Endothelial cell of hepatic sinusoid (primary cell): ENCODE data around the gene ZSWIM8.
"Not testable (repeated sequence)": the region's sequence is repeated elsewhere in the genome, so short reads cannot be mapped to it uniquely, and the experiment has no call there.

Source experiments
- in situ Hi-C: cut with HindIII; loops from 2 replicates; pipeline ENCODE4 v1.10.0; 2017; ENCODE audit warnings: low sequenced_read_pairs

Gene ZSWIM8

DNA sequence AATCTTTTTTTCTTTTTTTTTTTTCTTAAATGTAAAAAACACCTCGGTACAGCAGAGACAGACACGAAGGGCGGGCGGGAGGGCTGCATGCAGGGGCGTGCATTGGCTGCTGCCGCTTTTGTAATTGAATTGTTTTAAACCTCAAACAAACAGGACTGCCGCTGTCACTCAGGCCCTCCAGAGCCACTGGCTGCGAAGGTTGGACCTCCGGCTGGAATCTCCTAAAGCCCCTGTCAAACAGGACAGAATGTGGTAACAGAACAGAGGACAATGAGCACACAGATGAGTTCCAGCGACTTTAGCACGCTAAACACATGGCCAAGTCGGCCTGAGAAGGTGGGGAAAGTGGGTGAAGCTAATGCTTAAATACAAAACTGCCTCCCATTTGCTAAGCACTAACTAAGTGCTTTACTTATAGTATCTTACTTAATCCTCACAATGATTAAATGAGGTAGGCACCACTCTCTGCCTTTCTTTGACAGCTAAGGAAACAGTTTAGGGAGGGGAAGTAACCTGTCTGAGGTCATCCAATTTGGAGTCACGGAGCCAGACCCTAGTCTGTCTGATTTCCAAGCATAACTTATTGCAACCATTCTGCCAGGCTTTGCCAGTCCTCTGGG lies 29.0 kb downstream of the ZSWIM8 start:
- in situ Hi-C loops = loop anchor here (5.0 kb wide), 1 partner anchor 33 kb away; no protein-coding TSS in a partner anchor

DNA sequence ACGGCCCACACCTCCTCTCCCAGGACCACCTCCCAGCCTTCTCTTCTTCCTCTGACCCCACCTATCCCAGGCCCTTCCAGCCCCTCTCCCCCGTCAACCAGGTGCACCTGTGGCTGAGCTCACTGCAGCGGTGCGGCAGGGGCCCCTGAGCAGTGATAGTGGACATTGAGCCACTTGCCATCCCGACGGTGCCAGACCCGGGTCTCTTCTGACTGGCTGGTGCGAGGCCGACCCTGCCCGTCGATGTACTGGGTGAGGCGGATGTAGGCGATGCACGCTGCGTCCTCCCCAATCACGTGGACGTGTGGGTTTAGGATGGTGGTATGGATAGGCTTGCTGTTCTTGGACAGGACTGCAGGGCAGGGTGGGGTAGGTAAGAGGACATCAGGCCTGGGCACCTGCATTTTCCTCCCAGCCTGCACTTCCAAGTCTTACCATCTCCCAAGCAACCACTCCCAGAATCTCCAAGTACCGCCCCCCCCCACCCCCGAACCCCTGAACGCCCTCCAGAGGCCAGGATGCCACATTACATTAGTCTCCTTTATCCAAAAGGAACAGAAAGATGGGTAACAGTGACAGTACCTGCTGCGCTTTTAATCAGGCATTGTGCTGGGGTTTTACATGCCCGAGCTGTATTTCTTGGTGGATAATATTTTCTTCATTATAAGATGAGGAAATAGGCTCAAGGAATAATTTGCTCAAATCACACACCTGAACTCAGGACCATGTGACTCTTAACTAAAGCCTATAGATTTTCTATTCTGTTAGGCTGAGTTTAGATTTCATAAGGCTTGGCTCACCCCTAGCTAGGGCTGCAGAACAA lies 29.7 kb downstream of the ZSWIM8 start:
- in situ Hi-C loops = loop anchor here (5.0 kb wide), 1 partner anchor 32 kb away; no protein-coding TSS in a partner anchor

GRCh38 chr10:73815719-73816030 lies 30.3 kb downstream of the ZSWIM8 start:
- in situ Hi-C loops = no loop called here

DNA sequence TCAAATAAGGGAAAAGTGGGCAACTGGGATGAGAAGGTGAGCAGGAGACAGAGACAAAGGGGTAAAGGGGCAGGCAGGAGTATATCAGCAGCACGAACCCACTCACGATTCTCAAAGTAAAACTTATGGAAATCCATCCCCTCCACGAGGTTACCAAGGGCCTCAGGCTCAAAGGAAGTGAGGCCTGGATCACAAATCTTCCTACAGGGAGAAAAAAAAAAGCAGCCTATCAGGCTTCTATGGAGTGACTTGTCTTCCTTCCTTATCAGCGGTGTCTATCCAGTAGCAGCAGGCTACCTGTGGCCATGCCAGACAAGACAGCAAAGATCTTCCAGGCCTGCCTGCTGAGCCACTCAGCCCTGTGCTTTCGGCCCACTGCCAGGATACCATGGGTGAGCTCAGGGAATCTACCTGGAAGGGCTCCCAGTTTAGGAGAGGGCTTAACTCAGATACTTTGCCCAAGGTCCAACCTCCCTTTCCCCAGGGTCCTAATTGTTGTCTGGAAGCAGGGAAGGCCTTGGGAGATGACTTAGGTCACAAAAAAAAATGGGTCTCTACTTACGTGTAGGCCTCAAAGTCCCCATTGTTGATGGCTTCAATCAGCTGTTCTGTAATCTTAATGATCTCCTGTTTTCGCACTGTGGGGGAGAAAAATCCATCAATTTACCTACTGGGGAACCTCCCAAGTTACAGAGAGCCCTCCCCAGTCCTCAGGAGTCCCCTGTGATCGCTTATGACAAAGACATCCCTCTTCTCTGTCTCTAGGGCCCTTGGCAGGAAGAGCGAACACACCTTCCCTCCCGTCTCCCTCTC lies 31.7 kb downstream of the ZSWIM8 start:
- in situ Hi-C loops = no loop called here

DNA sequence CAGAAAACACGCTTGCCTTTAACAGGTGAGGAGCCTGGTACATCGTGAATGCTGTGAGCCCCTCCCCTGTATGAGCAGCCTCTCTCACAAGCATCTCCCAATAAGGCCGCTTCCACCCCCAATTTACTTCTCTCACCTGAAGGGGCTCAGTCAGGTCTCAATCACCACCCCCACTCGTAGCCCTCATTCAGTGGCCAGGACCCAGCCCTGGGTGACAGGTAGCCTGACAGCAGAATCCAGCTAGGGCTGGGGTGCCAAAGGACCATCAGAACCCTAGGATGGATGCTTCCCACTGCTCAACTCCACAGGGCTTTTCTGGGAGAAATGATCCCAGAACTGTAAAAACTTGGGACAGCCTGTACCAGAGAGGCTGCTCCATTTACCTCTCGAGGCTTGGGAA lies 32.4 kb downstream of the ZSWIM8 start:
- in situ Hi-C loops = no loop called here

- in situ Hi-C loops = no loop called here
Observed at GRCh38 chr10:73818402-73818801, 33.0 kb downstream of the ZSWIM8 start.

GRCh38 chr10:73819081-73819480 lies 33.7 kb downstream of the ZSWIM8 start:
- in situ Hi-C loops = no loop called here

GRCh38 chr10:73819513-73820093 lies 34.2 kb downstream of the ZSWIM8 start:
- in situ Hi-C loops = no loop called here

GRCh38 chr10:73823391-73823790 lies 38.0 kb downstream of the ZSWIM8 start:
- in situ Hi-C loops = no loop called here

DNA sequence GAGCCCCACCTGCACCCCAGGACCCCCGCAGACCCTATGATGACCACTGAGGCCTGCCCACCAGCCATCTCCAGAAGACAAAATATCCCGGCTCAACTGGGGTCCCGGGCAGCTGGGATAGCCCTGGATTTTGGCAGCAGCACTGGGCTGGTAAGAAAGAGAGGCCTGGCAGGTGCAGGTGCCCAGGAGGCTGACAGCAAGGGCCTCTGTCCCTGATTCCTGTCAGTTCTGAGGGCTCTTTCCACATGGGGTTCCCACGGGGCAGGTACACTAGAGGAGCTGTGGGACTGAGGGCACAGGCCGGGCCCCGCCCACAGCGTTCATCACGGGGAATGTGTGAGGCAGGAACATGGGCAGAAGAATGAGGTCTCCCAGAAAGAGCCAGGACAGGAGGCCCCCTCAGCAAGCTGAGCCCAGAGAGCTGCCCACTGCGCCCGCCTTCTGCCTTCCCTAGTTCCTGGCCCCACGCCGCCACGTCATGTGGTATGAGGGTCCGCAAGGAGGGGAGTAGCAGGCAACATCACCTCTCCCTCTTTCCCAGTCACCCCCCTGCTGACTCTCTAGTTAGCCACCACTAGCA lies 38.8 kb downstream of the ZSWIM8 start:
- in situ Hi-C loops = no loop called here

DNA sequence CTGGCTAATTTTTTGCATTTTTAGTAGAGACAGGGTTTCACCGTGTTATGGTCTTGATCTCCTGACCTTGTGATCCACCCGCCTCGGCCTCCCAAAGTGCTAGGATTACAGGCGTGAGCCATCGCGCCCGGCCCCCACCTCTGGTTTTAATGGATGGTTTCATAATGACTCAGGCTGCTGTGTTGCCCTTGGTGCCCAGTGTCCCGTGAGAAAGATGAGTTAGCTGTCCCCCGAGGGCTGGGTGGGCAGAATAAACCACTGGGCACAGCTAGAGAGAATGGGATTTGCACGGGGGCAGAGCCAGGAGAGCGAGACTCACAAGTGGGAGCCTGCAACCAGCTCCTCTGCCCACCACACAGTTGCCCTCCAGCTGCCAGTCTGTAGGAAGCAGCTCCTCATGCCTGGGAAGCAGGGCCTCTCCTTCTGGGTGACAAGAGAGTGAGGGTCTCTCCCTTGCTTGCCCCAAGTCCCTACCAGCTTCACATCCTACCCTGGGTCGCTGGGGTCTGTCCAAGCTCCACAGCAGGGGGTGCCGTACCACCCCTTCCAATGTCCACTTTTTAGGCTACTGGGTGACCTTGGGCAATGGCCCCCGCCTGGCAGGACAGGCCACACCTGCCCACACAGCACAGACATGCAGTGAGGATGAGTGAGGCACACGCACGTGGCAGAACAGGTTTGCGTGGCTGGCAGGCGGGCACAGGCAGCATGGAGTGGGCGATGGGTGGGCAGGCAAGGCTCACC lies 42.1 kb downstream of the ZSWIM8 start:
- in situ Hi-C loops = no loop called here

DNA sequence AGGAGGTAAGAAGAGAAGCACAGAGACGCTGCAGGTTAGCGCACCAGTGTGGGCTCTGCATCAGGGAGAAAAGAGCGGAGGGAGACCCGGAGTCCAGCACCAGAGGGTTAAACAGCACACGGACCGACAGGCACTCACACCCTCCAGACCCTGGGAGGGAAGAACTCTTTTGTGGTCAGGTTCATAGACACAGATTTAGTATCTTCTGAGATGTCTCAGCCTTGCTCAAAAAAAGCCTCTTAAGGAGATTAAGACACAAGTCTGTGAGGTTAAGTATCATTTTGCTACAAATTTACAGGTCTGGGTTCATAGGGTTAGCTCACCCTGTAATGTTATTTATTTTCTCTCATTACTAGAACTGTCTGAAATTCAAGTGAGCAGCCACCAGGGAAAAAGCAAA lies 42.8 kb downstream of the ZSWIM8 start:
- in situ Hi-C loops = no loop called here

DNA sequence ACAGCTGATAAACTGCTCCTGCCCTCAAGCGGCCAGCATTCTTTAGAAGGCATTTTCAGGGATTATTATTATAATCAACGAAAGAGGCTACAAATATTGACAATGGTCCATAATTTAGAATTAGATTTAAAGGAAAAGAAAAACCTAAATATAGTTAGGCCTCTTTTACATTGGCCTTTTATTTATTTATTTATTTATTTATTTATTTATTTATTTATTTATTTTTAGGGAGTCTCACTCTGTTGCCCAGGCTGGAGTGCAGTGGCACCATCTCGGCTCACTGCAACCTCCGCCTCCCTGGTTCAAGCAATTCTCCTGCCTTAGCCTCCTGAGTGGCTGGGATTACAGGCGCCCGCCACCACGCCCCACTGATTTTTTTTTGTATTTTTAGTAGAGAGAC lies 43.7 kb downstream of the ZSWIM8 start:
- in situ Hi-C loops = not testable (repeated sequence)

- in situ Hi-C loops = no loop called here
Observed at GRCh38 chr10:73836427-73836980, 51.1 kb downstream of the ZSWIM8 start.

DNA sequence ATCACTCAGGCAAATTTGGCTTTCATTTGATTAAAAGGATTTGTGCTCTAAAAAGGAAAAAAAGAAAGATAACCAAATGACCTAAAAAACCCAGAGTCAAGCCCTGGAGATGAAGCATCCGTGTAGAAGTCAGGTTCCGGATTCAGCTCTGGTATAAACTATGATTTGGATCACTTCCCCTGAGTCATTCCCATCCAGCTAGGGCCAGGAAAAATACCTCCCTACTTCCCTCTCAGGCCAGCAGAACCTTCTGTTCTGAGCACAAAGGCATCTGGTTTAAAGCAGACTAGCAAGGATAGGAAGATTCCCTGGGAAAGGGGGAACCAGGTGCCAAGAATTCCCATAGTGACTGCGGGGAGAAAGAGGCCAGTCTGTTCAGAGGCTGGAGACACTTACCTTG lies 51.7 kb downstream of the ZSWIM8 start:
- in situ Hi-C loops = no loop called here

DNA sequence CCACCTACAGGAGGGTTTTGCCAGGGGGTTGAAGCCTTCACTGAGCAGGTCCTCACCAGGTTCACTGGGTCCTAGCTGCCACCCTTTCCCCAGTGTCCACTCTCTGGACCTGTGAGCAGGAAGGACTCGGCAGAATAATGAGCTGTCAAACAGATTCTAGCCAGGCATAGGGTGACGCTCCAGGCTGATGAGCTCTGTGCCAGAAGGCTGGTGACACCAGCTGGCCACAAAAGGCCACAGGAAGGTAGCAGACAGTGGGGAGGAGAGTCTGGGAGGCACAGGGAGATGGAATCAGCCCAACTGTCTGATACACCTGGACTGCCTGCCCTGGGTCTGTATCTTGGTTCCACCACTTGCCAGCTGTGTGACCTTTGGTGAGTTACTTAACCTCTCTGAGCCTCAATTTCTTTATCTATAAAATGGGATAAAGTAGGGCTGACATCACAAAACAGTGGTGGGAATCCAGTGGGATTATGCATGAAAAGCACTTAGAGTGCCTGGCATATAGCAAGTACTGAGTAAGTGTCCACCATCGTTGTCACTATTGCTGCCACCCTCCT lies 52.7 kb downstream of the ZSWIM8 start:
- in situ Hi-C loops = no loop called here

GRCh38 chr10:73838827-73839226 lies 53.4 kb downstream of the ZSWIM8 start:
- in situ Hi-C loops = no loop called here

GRCh38 chr10:73839276-73839966 lies 54.0 kb downstream of the ZSWIM8 start:
- in situ Hi-C loops = no loop called here

- in situ Hi-C loops = no loop called here
Observed at GRCh38 chr10:73840056-73840402, 54.6 kb downstream of the ZSWIM8 start.
